SK-N-MC (cell line): ENCODE measurements around the gene C10orf143.

Experiments used
- EZH2 ChIP-seq: fragments of 200-600 bp; sonication (generic); IDR thresholded peaks from one replicate; pipeline ENCODE4 v1.6.1; 2017; ENCODE audit warnings: antibody characterized with exemption
- POLR2AphosphoS5 ChIP-seq: IDR thresholded peaks from 2 replicates; pipeline ENCODE4 v1.6.1; 2012; ENCODE audit warnings: mild to moderate bottlenecking, low read depth, low read length, borderline replicate concordance

- no peak for TF ChIP-seq EZH2
- TF ChIP-seq POLR2AphosphoS5: no peak
These were observed 30.8 kb upstream of the C10orf143 start for GRCh38 chr10:130141460-130141859.
